Neural progenitor cell (in vitro differentiated cells): ENCODE data around the gene AJAP1. TPM values are rescaled to one million over a fixed set of nuclear protein-coding genes. Genes with fewer than 3 reads are reported as not detected.

Experiments
- DNase-seq: peaks from one replicate; pipeline ENCODE4 v3.0.0-alpha.2; 2016; ENCODE audit warnings: low spot score
- H2AFZ ChIP-seq: fragments of 200-600 bp; sonication (generic); replicated peaks from 2 replicates; pipeline ENCODE4 v1.6.1; 2016; ENCODE audit warnings: antibody characterized with exemption
- H3F3A ChIP-seq: fragments of 200-600 bp; sonication (generic); 2 replicates; pipeline ENCODE4 v1.6.1; 2016; ENCODE audit warnings: antibody characterized with exemption, low read depth
- H3K27ac ChIP-seq: fragments of 200-600 bp; sonication (generic); 2 replicates; pipeline ENCODE4 v1.5.1; 2016; ENCODE audit warnings: mild to moderate bottlenecking
- H3K27me3 ChIP-seq: fragments of 200-600 bp; sonication (generic); 2 replicates; pipeline ENCODE4 v1.6.1; 2016; ENCODE audit warnings: mild to moderate bottlenecking, moderate library complexity
- H3K36me3 ChIP-seq: fragments of 200-600 bp; sonication (generic); 2 replicates; pipeline ENCODE4 v1.5.1; 2016
- H3K4me1 ChIP-seq: fragments of 200-600 bp; sonication (generic); 2 replicates; pipeline ENCODE4 v1.6.1; 2016; ENCODE audit warnings: mixed run types
- H3K4me2 ChIP-seq: fragments of 200-600 bp; sonication (generic); 2 replicates; pipeline ENCODE4 v1.6.1; 2016
- H3K4me3 ChIP-seq: fragments of 200-600 bp; sonication (generic); 2 replicates; pipeline ENCODE4 v1.5.1; 2016
- H3K79me2 ChIP-seq: fragments of 200-600 bp; sonication (generic); 2 replicates; pipeline ENCODE4 v1.6.1; 2016; ENCODE audit warnings: low read depth
- H3K9ac ChIP-seq: fragments of 200-600 bp; sonication (generic); 2 replicates; pipeline ENCODE4 v1.6.1; 2016
- H3K9me3 ChIP-seq: fragments of 200-600 bp; sonication (generic); 2 replicates; pipeline ENCODE4 v1.5.1; 2016; ENCODE audit warnings: low read depth
- H4K20me1 ChIP-seq: fragments of 200-600 bp; sonication (generic); 2 replicates; pipeline ENCODE4 v1.6.1; 2016; ENCODE audit warnings: low read depth
- H3K27ac Mint-ChIP-seq: 3 replicates; pipeline ENCODE4 v1.8.0; 2021; ENCODE audit warnings: mixed read lengths
- H3K27me3 Mint-ChIP-seq: 2 replicates; pipeline ENCODE4 v1.8.0; 2022; ENCODE audit warnings: low read depth, mild to moderate bottlenecking, inconsistent platforms, moderate library complexity, mixed read lengths; ENCODE audit not compliant: insufficient read depth
- H3K36me3 Mint-ChIP-seq: 3 replicates; pipeline ENCODE4 v1.8.0; 2021; ENCODE audit warnings: mixed read lengths
- H3K4me1 Mint-ChIP-seq: 3 replicates; pipeline ENCODE4 v1.8.0; 2021; ENCODE audit warnings: mixed read lengths
- H3K4me3 Mint-ChIP-seq: 3 replicates; pipeline ENCODE4 v1.8.0; 2021; ENCODE audit warnings: mild to moderate bottlenecking, moderate library complexity, mixed read lengths
- H3K9me3 Mint-ChIP-seq: 3 replicates; pipeline ENCODE4 v1.8.0; 2020; ENCODE audit warnings: mixed read lengths
- CTCF ChIP-seq: fragments of 200-600 bp; sonication (generic); IDR thresholded peaks from 2 replicates; pipeline ENCODE4 v1.5.1; 2017; ENCODE audit warnings: antibody characterized with exemption, mild to moderate bottlenecking
- EZH2 ChIP-seq: fragments of 200-600 bp; sonication (generic); IDR thresholded peaks from 2 replicates; pipeline ENCODE4 v1.6.1; 2017; ENCODE audit warnings: antibody characterized with exemption, mild to moderate bottlenecking, moderate library complexity
- EZH2phosphoT487 ChIP-seq: fragments of 200-600 bp; sonication (generic); IDR thresholded peaks from 2 replicates; pipeline ENCODE4 v1.6.1; 2017; ENCODE audit warnings: antibody characterized with exemption
- total RNA-seq: library from RNA; depleted of rRNA; stranded (reverse); fragments of >200 nt; gene quantifications from 2 replicates; pipeline ENCODE4 v1.2.3, GENCODE V29; 2015; ENCODE audit warnings: low replicate concordance

Gene AJAP1
- total RNA-seq, 1 donor from 2014 or later: 0.21 TPM

GRCh38 chr1:4755864-4756504 is 101.6 kb downstream of the AJAP1 start:
- Histone ChIP-seq H3K27ac (no peak overlapping the region), H3K4me1 (peaks cover 24% of the 10 kb centered on the region), H3K27me3 (peaks cover 8% of the 10 kb centered on the region), H4K20me1 (no peaks in the 10 kb centered on the region), H3K36me3 (no peaks in the 10 kb centered on the region), H3K4me3 (no peak overlapping the region), H3K79me2 (no peaks in the 10 kb centered on the region), H3K4me2 (peak overlapping the region; percentile 64), H2AFZ (no peak overlapping the region), H3F3A (peaks cover 8% of the 10 kb centered on the region), H3K9me3 (no peaks in the 10 kb centered on the region), H3K9ac (no peak overlapping the region)
- no peak for TF ChIP-seq EZH2
- no peak for TF ChIP-seq EZH2phosphoT487
- no peak for TF ChIP-seq CTCF
- no peak for DNase-seq
- Mint-ChIP-seq H3K4me3 (peak overlapping the region; percentile 1), H3K9me3 (peaks cover 20% of the 10 kb centered on the region), H3K4me1 (peaks cover 30% of the 10 kb centered on the region), H3K36me3 (peaks cover 20% of the 10 kb centered on the region), H3K27ac (peak overlapping the region; percentile 46), H3K27me3 (peaks cover 6% of the 10 kb centered on the region)

GRCh38 chr1:4756851-4757580 is 102.6 kb downstream of the AJAP1 start:
- peaks cover 15% of the 10 kb centered on the region for H3K36me3 Mint-ChIP-seq
- H3K4me3 Mint-ChIP-seq: no peak overlapping the region
- Histone ChIP-seq H3K9me3 (no peaks in the 10 kb centered on the region), H3K27ac (no peak overlapping the region), H3K79me2 (no peaks in the 10 kb centered on the region), H3K4me2 (no peak overlapping the region), H3F3A (peaks cover 8% of the 10 kb centered on the region), H3K4me3 (no peak overlapping the region), H4K20me1 (no peaks in the 10 kb centered on the region), H3K27me3 (peaks cover 8% of the 10 kb centered on the region), H3K9ac (no peak overlapping the region), H2AFZ (no peak overlapping the region), H3K36me3 (no peaks in the 10 kb centered on the region), H3K4me1 (peaks cover 24% of the 10 kb centered on the region)
- DNase-seq: no peak
- H3K27me3 Mint-ChIP-seq: peaks cover 4% of the 10 kb centered on the region
- peaks cover 20% of the 10 kb centered on the region for H3K9me3 Mint-ChIP-seq
- H3K4me1 Mint-ChIP-seq: peaks cover 28% of the 10 kb centered on the region
- TF ChIP-seq CTCF (no peak), EZH2phosphoT487 (no peak), EZH2 (no peak)
- H3K27ac Mint-ChIP-seq: no peak overlapping the region

DNA sequence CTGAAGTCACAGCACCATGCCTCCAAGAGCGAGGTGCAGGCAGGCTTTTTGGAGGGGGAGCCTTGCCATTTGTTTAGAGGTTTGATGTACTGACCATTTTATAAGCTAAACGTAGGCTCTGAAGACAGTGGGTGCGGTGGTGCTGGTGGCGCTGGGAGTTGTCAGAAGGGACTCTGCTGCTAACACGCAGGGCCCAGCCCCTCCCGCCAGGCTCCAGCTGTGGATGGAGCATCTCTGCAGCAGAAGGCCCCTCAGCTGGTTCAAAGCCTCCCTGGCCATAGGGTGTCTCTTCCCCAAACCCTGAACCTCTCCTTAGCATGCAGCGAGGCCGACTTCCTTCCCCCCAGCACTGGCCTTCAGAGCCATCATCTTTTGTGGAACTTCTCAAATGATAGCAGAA is 105.3 kb downstream of the AJAP1 start:
- peaks cover 9% of the 10 kb centered on the region for H3K9me3 Mint-ChIP-seq
- H3F3A ChIP-seq: peaks cover 8% of the 10 kb centered on the region
- peaks cover 4% of the 10 kb centered on the region for H3K27me3 Mint-ChIP-seq
- no peaks in the 10 kb centered on the region for H3K79me2 ChIP-seq
- no peak overlapping the region for H3K4me2 ChIP-seq
- H4K20me1 ChIP-seq: no peaks in the 10 kb centered on the region
- DNase-seq: no peak
- H3K9ac ChIP-seq: no peak overlapping the region
- H3K36me3 Mint-ChIP-seq: peaks cover 9% of the 10 kb centered on the region
- H3K4me3 Mint-ChIP-seq: no peak overlapping the region
- no peaks in the 10 kb centered on the region for H3K36me3 ChIP-seq
- no peak overlapping the region for H3K27ac ChIP-seq
- peaks cover 8% of the 10 kb centered on the region for H3K27me3 ChIP-seq
- H3K4me3 ChIP-seq: no peak overlapping the region
- no peak for TF ChIP-seq EZH2phosphoT487
- TF ChIP-seq EZH2: no peak
- no peak for TF ChIP-seq CTCF
- no peak overlapping the region for H3K27ac Mint-ChIP-seq
- peaks cover 20% of the 10 kb centered on the region for H3K4me1 Mint-ChIP-seq
- H3K4me1 ChIP-seq: peaks cover 24% of the 10 kb centered on the region
- H2AFZ ChIP-seq: no peak overlapping the region
- H3K9me3 ChIP-seq: no peaks in the 10 kb centered on the region
